ENCODE measurements around the gene CXCL3.

Gene CXCL3

DNA sequence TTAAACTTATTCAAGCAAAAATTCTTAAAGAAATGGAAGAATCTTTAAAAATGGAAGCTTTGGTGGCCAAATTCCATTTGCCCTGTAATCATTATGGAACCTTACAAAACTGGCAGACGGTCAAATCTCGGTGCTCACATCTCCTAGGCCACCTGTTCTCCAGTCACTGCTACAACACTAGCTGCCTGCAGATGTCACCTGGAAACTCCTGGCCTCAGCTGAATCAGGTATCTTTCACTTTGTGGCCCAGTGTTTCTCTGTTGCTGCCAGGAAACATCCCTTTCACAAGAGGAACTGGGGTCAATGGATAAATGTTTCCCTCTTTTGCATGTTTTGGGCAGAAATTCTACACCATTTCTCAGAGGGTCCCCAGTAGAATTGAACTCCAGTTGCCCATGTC lies 4.2 kb upstream of the CXCL3 start:
- H3K27ac ChIP-seq: no peak overlapping the region
- no peak for TF ChIP-seq ZFX (IDR thresholded peaks at IDR 0.05)
- TF ChIP-seq, protein P1, sequence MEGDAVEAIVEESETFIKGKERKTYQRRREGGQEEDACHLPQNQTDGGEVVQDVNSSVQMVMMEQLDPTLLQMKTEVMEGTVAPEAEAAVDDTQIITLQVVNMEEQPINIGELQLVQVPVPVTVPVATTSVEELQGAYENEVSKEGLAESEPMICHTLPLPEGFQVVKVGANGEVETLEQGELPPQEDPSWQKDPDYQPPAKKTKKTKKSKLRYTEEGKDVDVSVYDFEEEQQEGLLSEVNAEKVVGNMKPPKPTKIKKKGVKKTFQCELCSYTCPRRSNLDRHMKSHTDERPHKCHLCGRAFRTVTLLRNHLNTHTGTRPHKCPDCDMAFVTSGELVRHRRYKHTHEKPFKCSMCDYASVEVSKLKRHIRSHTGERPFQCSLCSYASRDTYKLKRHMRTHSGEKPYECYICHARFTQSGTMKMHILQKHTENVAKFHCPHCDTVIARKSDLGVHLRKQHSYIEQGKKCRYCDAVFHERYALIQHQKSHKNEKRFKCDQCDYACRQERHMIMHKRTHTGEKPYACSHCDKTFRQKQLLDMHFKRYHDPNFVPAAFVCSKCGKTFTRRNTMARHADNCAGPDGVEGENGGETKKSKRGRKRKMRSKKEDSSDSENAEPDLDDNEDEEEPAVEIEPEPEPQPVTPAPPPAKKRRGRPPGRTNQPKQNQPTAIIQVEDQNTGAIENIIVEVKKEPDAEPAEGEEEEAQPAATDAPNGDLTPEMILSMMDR (conservative IDR thresholded peaks at IDR 0.05): no peak

DNA sequence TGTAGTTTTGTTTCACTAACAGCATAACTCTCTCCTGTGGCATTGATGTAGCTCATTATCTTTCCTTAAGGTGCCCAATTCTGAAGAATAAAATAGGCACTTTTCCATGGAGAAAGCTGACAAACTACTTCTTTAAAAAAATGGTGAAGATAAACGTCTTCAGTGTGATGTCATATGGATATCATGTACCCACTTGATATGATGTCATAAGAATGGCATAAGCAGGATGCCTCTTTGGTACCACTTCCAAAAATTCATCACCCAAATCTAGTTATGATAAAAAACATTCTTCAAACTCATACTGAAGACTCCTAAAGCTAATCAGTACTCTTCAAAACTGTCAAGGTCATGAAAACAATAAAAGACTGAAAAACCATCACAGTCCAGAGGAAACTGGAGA lies 2.9 kb upstream of the CXCL3 start:
- H3K27ac ChIP-seq: no peak overlapping the region
- TF ChIP-seq, protein P1 (conservative IDR thresholded peaks at IDR 0.05): no peak
- no peak for TF ChIP-seq ZFX (IDR thresholded peaks at IDR 0.05)

DNA sequence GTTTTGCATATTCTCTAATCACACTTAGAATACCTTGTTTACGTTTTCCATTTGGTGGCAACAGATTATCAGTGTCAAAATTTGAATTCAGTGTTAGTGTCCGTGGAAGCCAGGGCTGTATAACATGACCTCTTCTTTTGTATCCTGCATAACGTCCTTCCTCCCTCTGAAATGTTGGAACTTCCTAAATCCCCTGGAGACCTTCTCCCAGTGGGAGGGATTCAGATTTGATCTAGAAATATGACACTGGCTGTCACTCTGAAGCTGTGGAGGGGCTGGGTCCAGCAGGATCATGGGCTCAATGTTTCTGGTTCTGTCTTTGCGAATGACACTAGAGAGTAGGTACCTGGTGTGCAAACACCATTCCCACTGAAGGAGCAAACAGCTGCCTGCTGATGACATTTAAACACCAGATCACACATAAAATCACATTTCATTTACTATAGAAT lies 850 bp upstream of the CXCL3 start:
- no peak for TF ChIP-seq ZFX (IDR thresholded peaks at IDR 0.05)
- TF ChIP-seq, protein P1 (conservative IDR thresholded peaks at IDR 0.05): no peak
- H3K27ac ChIP-seq: no peak overlapping the region

DNA sequence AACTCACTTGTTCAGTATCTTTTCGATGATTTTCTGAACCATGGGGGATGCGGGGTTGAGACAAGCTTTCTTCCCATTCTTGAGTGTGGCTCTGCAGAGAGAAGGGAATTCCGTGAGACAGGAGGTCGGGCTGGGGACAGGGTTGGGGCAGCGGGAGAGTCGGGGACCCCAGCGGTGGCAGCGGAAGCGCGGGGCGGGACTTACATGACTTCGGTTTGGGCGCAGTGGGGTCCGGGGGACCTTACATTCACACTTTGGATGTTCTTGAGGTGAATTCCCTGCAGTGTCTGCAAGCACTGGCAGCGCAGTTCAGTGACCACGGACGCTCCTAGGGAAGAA lies 434 bp downstream of the CXCL3 start:
- TF ChIP-seq, protein P1 (conservative IDR thresholded peaks at IDR 0.05): no peak
- TF ChIP-seq ZFX (IDR thresholded peaks at IDR 0.05): no peak
- no peak overlapping the region for H3K27ac ChIP-seq

DNA sequence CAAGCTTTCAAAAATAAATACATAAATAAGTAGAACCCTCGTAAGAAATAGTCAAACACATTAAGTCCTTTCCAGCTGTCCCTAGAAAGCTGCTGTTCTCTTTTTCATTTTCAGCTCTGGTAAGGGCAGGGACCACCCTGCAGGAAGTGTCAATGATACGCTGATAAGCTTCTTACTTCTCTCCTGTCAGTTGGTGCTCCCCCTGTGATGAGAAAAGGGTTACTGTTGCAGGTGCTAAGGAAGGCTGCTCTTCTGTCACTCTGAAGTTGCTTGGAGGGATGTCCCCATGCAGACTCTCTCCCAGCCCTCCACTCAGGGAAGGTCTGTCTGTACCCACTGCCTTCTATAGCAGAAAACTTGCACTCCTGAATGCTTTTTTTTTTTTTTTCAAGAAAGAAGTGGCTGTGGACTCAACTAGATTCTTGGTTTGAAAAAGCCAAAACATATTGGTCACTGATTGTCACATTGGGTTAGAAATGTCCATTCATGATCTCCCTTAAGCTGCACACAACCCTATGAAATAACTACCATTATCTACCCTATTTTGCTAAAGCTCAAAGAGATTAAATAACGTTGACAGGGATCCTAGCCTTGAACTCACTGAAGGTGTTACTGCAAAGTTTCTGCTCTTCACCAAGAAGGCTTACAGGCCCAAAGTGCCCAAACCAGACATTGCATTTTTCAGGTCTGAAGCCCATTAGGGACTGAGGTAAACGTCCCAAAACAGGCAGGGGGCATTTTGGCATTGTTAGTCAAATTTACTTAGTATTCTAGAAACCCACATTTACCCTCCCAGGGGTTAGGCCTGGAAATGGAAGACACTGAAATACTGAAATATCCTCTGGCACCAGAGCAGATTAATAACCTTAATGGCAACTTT lies 1.2 kb downstream of the CXCL3 start:
- no peak overlapping the region for H3K27ac ChIP-seq
- TF ChIP-seq, protein P1 (conservative IDR thresholded peaks at IDR 0.05): no peak
- no peak for TF ChIP-seq ZFX (IDR thresholded peaks at IDR 0.05)

DNA sequence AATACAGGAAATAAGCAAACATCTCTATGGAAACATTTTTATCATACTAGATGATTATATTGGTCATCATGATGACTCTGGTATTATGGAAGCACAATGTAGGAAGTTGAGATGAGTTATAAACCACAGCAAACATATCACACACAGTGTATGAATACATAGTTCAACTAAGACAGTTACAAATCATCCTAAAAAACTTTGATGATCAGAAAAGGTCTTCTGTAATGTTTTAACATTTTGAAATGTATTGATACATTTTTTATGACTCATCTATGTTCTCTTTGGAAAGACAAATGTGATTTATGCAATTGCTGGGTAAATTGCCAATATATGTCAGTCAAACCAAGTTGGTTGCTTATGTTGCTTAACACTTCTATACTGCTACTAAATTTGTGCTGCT lies 4.8 kb downstream of the CXCL3 start:
- TF ChIP-seq, protein P1 (conservative IDR thresholded peaks at IDR 0.05): no peak
- no peak for TF ChIP-seq ZFX (IDR thresholded peaks at IDR 0.05)
- H3K27ac ChIP-seq: no peak overlapping the region

DNA sequence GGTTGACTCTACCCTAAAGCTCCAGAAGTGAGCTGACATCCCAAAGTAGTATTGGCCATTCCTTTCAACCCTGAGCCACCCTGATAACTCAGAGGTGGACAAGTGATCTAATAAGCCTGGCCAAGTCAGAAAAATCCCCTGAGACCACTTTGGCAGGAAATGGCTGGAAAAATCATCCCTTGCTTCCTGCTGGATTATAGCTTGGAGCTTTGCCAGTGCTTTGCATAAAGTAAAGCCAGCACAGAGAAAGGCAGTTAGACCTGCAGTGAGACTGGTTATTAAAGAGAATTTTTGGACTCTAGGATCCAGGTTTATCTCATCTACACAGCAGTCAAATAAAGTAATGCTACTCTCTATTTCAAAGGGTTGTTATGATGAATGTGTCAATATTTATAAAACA lies 6.4 kb downstream of the CXCL3 start:
- TF ChIP-seq, protein P1 (conservative IDR thresholded peaks at IDR 0.05): no peak
- TF ChIP-seq ZFX (IDR thresholded peaks at IDR 0.05): no peak

More for the DNA sequence above, 6.4 kb downstream of the CXCL3 start:
- no peak overlapping the region for H3K27ac ChIP-seq
